ENCODE data around the gene WNT8B.

WNT8B gene

DNA sequence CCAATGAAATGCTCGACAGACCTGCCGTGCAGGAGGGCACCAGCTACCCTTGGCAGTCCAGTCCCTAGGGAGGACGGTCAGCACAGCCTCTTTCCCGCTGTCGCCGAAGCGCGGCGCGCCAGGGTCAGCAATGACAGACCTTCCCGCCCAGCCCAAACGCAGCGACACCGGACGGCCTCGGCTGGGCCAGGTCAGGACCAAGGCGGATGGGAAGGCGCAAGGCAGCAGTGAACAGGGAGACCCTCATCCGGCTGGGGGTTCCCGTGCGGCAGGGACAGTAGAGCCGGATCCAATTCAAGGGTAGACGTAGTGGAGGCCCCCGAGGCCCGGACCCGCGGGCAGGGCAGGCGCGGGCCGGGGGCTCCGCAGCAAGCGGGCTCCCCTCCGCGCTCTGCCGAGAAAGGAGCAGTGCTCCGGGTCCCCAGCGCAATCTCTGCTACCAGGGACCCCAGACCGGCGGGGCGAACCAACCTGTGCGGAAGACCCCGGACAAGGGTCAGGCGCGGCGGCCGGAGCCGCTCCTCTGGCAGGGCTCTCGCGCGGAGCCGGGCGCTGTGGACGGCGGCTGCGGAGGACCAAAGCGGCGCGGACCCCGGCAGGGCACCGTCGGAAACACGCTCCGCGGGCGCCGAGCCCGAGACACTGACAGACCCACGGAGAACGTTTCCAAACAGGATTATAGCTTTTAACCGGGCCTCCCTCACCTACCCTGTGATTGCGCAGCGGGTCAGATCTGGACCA is 56.7 kb downstream of the WNT8B start, which contains the start of gene SEC31B:
TSS of gene SEC31B (minus strand) at position 551 of the 741 bp plus-strand sequence. CDS start 2,909 bp downstream, outside the sequence.
- DNase-seq = no peak

GRCh38 chr10:100520811-100521210 is 58.0 kb downstream of the WNT8B start:
- no peak for DNase-seq

DNA sequence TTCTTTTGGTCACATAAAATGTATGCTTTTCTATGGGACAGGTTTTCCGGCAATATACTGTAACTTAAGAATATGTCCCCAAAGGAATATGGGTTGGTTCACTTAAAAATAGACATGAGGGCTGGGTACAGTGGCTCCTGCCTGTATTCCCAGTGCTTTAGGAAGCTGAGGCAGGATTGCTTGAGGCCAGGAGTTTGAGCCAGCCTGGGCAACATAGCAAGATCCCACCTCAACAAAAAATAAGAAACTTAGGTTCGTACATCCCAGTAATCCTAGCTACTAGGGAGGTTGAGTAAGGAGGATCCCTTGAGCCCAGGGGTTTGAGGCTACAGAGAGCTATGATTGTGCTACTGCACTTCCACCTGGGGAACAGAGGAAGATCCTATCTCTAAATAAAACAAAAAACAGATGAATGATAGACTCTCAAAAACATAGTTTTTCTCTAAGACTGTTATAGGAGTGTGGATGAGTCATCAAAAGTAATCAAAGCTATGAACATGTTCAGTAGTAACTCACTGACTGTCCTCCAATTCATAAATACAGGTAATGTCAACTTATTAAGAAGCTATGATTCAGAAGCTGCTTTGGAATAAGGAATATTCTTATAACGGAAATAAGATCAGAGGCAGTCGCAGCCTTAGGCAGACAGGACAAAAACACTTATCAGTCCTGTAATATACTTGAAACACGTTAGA is 59.4 kb downstream of the WNT8B start:
- DNase-seq = no peak

- no peak for DNase-seq
These were observed 60.1 kb downstream of the WNT8B start for GRCh38 chr10:100522945-100523344.

- DNase-seq = no peak
These were observed 61.4 kb downstream of the WNT8B start for GRCh38 chr10:100524206-100524605.

GRCh38 chr10:100524638-100525037 is 61.8 kb downstream of the WNT8B start:
- no peak for DNase-seq

DNA sequence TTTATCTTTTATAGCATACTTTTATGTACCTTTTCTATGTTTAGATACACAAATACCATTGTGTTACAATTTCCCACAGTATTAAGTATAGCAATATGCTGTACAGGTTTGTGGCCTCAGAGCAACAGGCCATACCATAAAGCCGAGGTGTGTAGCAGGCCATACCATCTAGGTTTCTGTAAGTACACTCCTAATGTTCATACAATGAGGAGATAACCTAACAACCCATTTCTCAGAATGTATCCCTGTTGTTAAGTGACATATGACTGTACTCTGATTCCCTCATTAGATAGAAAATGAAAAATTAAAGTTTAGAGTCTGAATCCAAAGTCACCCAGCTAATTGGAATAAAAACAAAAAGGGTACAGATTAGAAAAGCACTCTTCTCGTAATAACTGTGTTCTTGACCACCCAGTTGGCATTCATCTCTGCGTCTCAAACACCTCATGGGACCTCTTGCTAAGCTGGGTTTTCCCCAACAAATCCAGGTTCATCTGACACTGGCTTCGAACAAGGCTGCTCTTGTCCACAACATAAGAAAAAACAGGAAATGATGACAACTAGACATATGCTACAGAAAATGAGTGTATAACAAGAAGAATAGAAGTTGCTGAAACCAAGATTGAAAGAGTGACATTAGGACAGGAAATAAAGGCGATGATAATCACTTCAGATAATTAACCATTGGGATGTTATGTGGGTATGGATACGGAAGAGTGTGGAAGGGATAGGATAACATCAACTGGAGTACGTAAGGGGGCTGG is 65.5 kb downstream of the WNT8B start:
- DNase-seq = no peak

GRCh38 chr10:100528921-100529474 is 66.2 kb downstream of the WNT8B start:
- DNase-seq = no peak

- peak; percentile 85 for DNase-seq
These were observed 66.9 kb downstream of the WNT8B start, which contains the start of gene NDUFB8 for GRCh38 chr10:100529475-100530298. NDUFB8 (minus strand) TSS chr10:100529871; CDS start chr10:100529851, 20 bp downstream.

DNA sequence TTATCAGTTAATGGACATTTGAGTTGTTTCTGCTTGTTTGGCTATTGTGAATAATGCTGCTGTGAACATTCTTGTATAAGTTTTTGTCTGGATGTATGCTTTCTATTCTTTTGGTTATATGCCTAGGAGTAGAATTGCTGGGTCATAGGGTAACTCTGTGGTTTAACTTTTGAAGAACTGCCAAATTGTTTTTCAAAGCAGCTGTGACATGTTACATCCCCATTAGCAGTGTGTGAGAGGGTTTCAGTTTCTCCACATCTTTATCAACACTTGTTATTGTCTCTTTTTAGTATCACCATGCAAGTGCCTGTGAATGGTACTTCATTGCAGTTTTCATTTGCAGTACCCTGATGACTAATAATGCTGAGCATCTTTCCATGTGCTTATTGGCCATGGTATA is 69.0 kb downstream of the WNT8B start:
- no peak for DNase-seq

Data from activated CD8-positive, alpha-beta memory T cell treated with anti-CD3 and anti-CD28 coated beads, Interleukin-2, amount 50 U/mL, for 4 hours (primary cell).